IMR-90 (cell line): ENCODE data around the gene OSM. TPM values are rescaled to one million over a fixed set of nuclear protein-coding genes. Genes with fewer than 3 reads are reported as not detected.

Experiments used
- ATAC-seq: fragments of 200-7000 bp; cut with Tn5 transposase; 2 replicates; pipeline ENCODE4 v1.9.1; 2020; ENCODE audit warnings: low read depth, mild to moderate bottlenecking, moderate library complexity
- BruUV-seq: library from RNA; stranded (reverse); fragments of 400-500 nt; replicated peaks from 2 replicates; lab custom pipeline; 2021; lab: Mats Ljungman, UMichigan
- CTCF ChIA-PET: fragments of 300-600 bp; formaldehyde crosslinking; extraction: SDS; loops from one replicate; lab custom pipeline; 2021; ENCODE audit warnings: antibody characterized with exemption; lab: Yijun Ruan, JAX
- POLR2A ChIA-PET: fragments of 300-600 bp; sonication (Branson Sonifier 250); formaldehyde crosslinking; loops from one replicate; lab custom pipeline; 2022; ENCODE audit warnings: antibody characterized with exemption; ENCODE audit not compliant: unreplicated experiment; lab: Charles Lee
- DNase-seq: peaks from one replicate; pipeline ENCODE4 v3.0.0; 2013
- H2AFZ ChIP-seq: replicated peaks from 2 replicates; pipeline ENCODE3; 2013; ENCODE audit warnings: low read length, mild to moderate bottlenecking; ENCODE audit not compliant: poor library complexity
- H2AK5ac ChIP-seq: 2 replicates; pipeline ENCODE4 v1.6.1; 2013; ENCODE audit warnings: low read depth, low read length, inconsistent platforms
- H2AK9ac ChIP-seq: replicated peaks from 2 replicates; pipeline ENCODE3; 2013; ENCODE audit warnings: mild to moderate bottlenecking, low read depth, low read length, moderate library complexity; ENCODE audit not compliant: poor library complexity
- H2BK120ac ChIP-seq: 2 replicates; pipeline ENCODE4 v1.6.1; 2013; ENCODE audit warnings: low read depth, low read length, inconsistent platforms
- H2BK15ac ChIP-seq: 3 replicates; pipeline ENCODE4 v1.6.1; 2013; ENCODE audit warnings: low read depth, low read length, inconsistent platforms
- H2BK20ac ChIP-seq: 2 replicates; pipeline ENCODE4 v1.6.1; 2013; ENCODE audit warnings: low read depth, mild to moderate bottlenecking, inconsistent platforms, low read length, moderate library complexity
- H2BK5ac ChIP-seq: 2 replicates; pipeline ENCODE4 v1.6.1; 2013; ENCODE audit warnings: mild to moderate bottlenecking, low read depth, low read length, inconsistent platforms; ENCODE audit not compliant: poor library complexity, severe bottlenecking
- H3K14ac ChIP-seq: replicated peaks from 2 replicates; pipeline ENCODE4 v1.6.1; 2013; ENCODE audit warnings: low read depth, low read length, inconsistent platforms
- H3K18ac ChIP-seq: 2 replicates; pipeline ENCODE4 v1.6.1; 2013; ENCODE audit warnings: low read depth, low read length, control low read depth
- H3K23ac ChIP-seq: 2 replicates; pipeline ENCODE4 v1.6.1; 2013; ENCODE audit warnings: low read depth, low read length, inconsistent platforms
- H3K27ac ChIP-seq: 2 replicates; pipeline ENCODE4 v1.5.1; 2013; ENCODE audit warnings: mild to moderate bottlenecking, control low read depth, low read length; ENCODE audit not compliant: insufficient read depth
- H3K27me3 ChIP-seq: 2 replicates; pipeline ENCODE4 v1.6.1; 2013; ENCODE audit warnings: low read length; ENCODE audit not compliant: control insufficient read depth, insufficient read depth
- H3K36me3 ChIP-seq: 2 replicates; pipeline ENCODE4 v1.6.1; 2013; ENCODE audit warnings: low read length, mixed read lengths; ENCODE audit not compliant: control insufficient read depth, insufficient read depth
- H3K4ac ChIP-seq: 2 replicates; pipeline ENCODE4 v1.6.1; 2013; ENCODE audit warnings: low read depth, low read length, inconsistent platforms
- H3K4me1 ChIP-seq: 2 replicates; pipeline ENCODE4 v1.6.1; 2013; ENCODE audit warnings: low read length, mixed read lengths; ENCODE audit not compliant: control insufficient read depth, insufficient read depth
- H3K4me2 ChIP-seq: 2 replicates; pipeline ENCODE4 v1.6.1; 2013; ENCODE audit warnings: low read depth, mild to moderate bottlenecking, control low read depth, low read length, moderate library complexity
- H3K4me3 ChIP-seq: 2 replicates; pipeline ENCODE4 v1.5.1; 2013; ENCODE audit warnings: low read depth, mild to moderate bottlenecking, control low read depth, low read length, moderate library complexity; ENCODE audit not compliant: insufficient read depth
- H3K56ac ChIP-seq: 2 replicates; pipeline ENCODE4 v1.6.1; 2013; ENCODE audit warnings: low read length, inconsistent platforms; ENCODE audit not compliant: insufficient read depth; ENCODE audit errors: extremely low read depth
- H3K79me1 ChIP-seq, 2 experiments: 2 replicates each; pipeline ENCODE4 v1.6.1; 2013; ENCODE audit warnings: low read length in 2 of 2, inconsistent platforms in 1 of 2, low read depth in 1 of 2
- H3K9ac ChIP-seq: 2 replicates; pipeline ENCODE4 v1.6.1; 2013; ENCODE audit warnings: low read depth, low read length, control low read depth
- H3K9me1 ChIP-seq: 2 replicates; pipeline ENCODE4 v1.6.1; 2013; ENCODE audit warnings: low read length, inconsistent platforms; ENCODE audit not compliant: insufficient read depth
- H3K9me3 ChIP-seq: 2 replicates; pipeline ENCODE4 v1.6.1; 2013; ENCODE audit warnings: low read length; ENCODE audit not compliant: control insufficient read depth, insufficient read depth
- H4K20me1 ChIP-seq: 2 replicates; pipeline ENCODE4 v1.6.1; 2013; ENCODE audit warnings: low read length, inconsistent platforms; ENCODE audit not compliant: insufficient read depth
- H4K5ac ChIP-seq: 2 replicates; pipeline ENCODE4 v1.6.1; 2013; ENCODE audit warnings: mild to moderate bottlenecking, low read depth, low read length, control low read depth
- H4K8ac ChIP-seq, 2 experiments: 2 replicates each; pipeline ENCODE4 v1.6.1; 2013; ENCODE audit warnings: low read depth in 2 of 2, low read length in 2 of 2, control low read depth in 1 of 2, inconsistent platforms in 1 of 2
- H4K91ac ChIP-seq: 2 replicates; pipeline ENCODE4 v1.6.1; 2013; ENCODE audit warnings: low read depth, low read length, inconsistent platforms; ENCODE audit not compliant: insufficient read depth
- CEBPB ChIP-seq: IDR thresholded peaks from 2 replicates; pipeline ENCODE4 v1.6.1; 2012; ENCODE audit warnings: low read depth, low read length, improper control_type of control experiment
- CHD1 ChIP-seq: IDR thresholded peaks from 2 replicates; pipeline ENCODE4 v1.6.1; 2012; ENCODE audit warnings: low read depth, low read length, improper control_type of control experiment
- CTCF ChIP-seq: conservative IDR thresholded peaks from 2 replicates; pipeline ENCODE4 v1.5.1; 2012; ENCODE audit warnings: mild to moderate bottlenecking, low read depth, low read length, improper control_type of control experiment
- FOS ChIP-seq: fragments of 150-350 bp; IDR thresholded peaks from 2 replicates; pipeline ENCODE4 v1.6.1; 2016; ENCODE audit warnings: low read depth, low read length
- MAFK ChIP-seq: IDR thresholded peaks from 2 replicates; pipeline ENCODE4 v1.6.1; 2012; ENCODE audit warnings: low read depth, low read length, improper control_type of control experiment
- MAZ ChIP-seq: IDR thresholded peaks from 2 replicates; pipeline ENCODE4 v1.6.1; 2012; ENCODE audit warnings: low read depth, mild to moderate bottlenecking, low read length, improper control_type of control experiment, moderate library complexity, borderline replicate concordance
- MXI1 ChIP-seq: IDR thresholded peaks from 2 replicates; pipeline ENCODE4 v1.6.1; 2012; ENCODE audit warnings: low read depth, mild to moderate bottlenecking, low read length, moderate library complexity, borderline replicate concordance
- POLR2A ChIP-seq: IDR thresholded peaks from 2 replicates; pipeline ENCODE4 v1.6.1; 2012; ENCODE audit warnings: mild to moderate bottlenecking, low read depth, low read length
- WGBS, 2 experiments: methylation state at CpG; one replicate each; pipeline versions ENCODE4 v1.1.5 to v1.1.7; 2013; ENCODE audit warnings: missing lambda C conversion rate in 2 of 2; ENCODE audit not compliant: insufficient read length in 1 of 2; ENCODE audit errors: extremely low coverage in 2 of 2; 5-methylcytosine and 5-hydroxymethylcytosine counted together
- dilution Hi-C: fragments of 300-500 bp; cut with HindIII; formaldehyde crosslinking; loops from one replicate; pipeline ENCODE4 v1.14.3; 2018; ENCODE audit warnings: low sequenced_read_pairs; ENCODE audit not compliant: unreplicated experiment
- in situ Hi-C: fragments of 300-500 bp; cut with MboI; formaldehyde crosslinking; loops from 3 replicates; pipeline ENCODE4 v1.14.3; 2019; ENCODE audit warnings: low sequenced_read_pairs, inconsistent platforms, mixed read lengths
- intact Hi-C: fragments of 100-400 bp; cut with micrococcal nuclease; formaldehyde crosslinking; loops from 2 replicates; pipeline ENCODE4 v1.10.0; 2022
- polyA plus RNA-seq, 3 experiments: library from polyadenylated mRNA; depleted of rRNA; stranded (reverse); fragments of >200 nt; gene quantifications; 2 replicates each; pipeline ENCODE4 v1.2.3, GENCODE V29; 2012; ENCODE audit warnings: low replicate concordance in 1 of 3
- total RNA-seq: library from RNA; depleted of rRNA; stranded (reverse); fragments of >200 nt; gene quantifications from 2 replicates; pipeline ENCODE4 v1.2.3, GENCODE V29; 2012

OSM gene
- total and polyA plus RNA-seq, 2 of the 4 experiments (the other 2 are of a cell fraction), result not detected

- peak within 1 kb of the TSS; percentile 100 for H3K18ac ChIP-seq
- H2BK120ac ChIP-seq, result peak within 1 kb of the TSS; percentile 99
- peak within 1 kb of the TSS; percentile 89 for H2AFZ ChIP-seq
- peak within 1 kb of the TSS; percentile 94 to 96 for H4K8ac ChIP-seq
- peak within 1 kb of the TSS; percentile 99 for H4K91ac ChIP-seq
- H3K56ac ChIP-seq, result peak within 1 kb of the TSS; percentile 87
- H2BK20ac ChIP-seq, result peak within 1 kb of the TSS; percentile 84
- H3K27ac ChIP-seq, result peak within 1 kb of the TSS; percentile 100
- CTCF ChIA-PET, result no interaction called here
- intact Hi-C loops (loop anchor here (2.0 to 5.0 kb wide), 2 partner anchors 41 to 89 kb away; no protein-coding TSS in a partner anchor), dilution Hi-C loops (no loop called here), in situ Hi-C loops (no loop called here)
- peak; percentile 98 for TF ChIP-seq POLR2A
- TF ChIP-seq MXI1, result peak; percentile 65; the same call in 1 of the 2 replicates
- TF ChIP-seq CEBPB, result peak; percentile 46; the same call in 1 of the 2 replicates
- TF ChIP-seq CHD1, result peak; percentile 98
- TF ChIP-seq MAZ, result peak; percentile 59; the same call in 1 of the 2 replicates
- TF ChIP-seq CTCF, result 0 out of 2 replicates have a peak, but pooled peaks have one; percentile 12
- no peak for TF ChIP-seq MAFK
- TF ChIP-seq FOS, result no peak
- BruUV-seq, result TSS peak; percentile 84
- DNase-seq (peak; percentile 86), ATAC-seq (peak; percentile 6)
- peaks cover 65% of the 10 kb centered on the region for H3K4me1 ChIP-seq
- H3K4ac ChIP-seq, result peak within 1 kb of the TSS; percentile 100
- H2AK9ac ChIP-seq, result peak within 1 kb of the TSS; percentile 96
- H3K9ac ChIP-seq, result peak within 1 kb of the TSS; percentile 100
- H3K23ac ChIP-seq, result peak within 1 kb of the TSS; percentile 99
- H2BK15ac ChIP-seq, result peak within 1 kb of the TSS; percentile 100
- H3K4me3 ChIP-seq, result peak within 1 kb of the TSS; percentile 87
- peaks cover 39% of the 10 kb centered on the region for H3K36me3 ChIP-seq
- H4K20me1 ChIP-seq, result no peaks in the 10 kb centered on the region
- no peaks in the 10 kb centered on the region for H3K27me3 ChIP-seq
- 0% methylated on average over 34 of the region's 64 CpGs; no CpG with 5 or more reads in 1 of the 2 experiments for WGBS, 2 experiments
- POLR2A ChIA-PET, result interaction anchor here (0.6 to 1.1 kb wide), 4 partner anchors 34 to 65 kb away, joined by 3 to 4 read pairs (median 4); no protein-coding TSS in a partner anchor
- peaks cover 37 to 56% of the 10 kb centered on the region in 2 experiments for H3K79me1 ChIP-seq
- peak within 1 kb of the TSS; percentile 100 for H2AK5ac ChIP-seq
- peak within 1 kb of the TSS; percentile 94 for H2BK5ac ChIP-seq
- peak within 1 kb of the TSS; percentile 98 for H3K14ac ChIP-seq
- peak within 1 kb of the TSS; percentile 94 for H3K4me2 ChIP-seq
- peaks cover 25% of the 10 kb centered on the region for H3K9me1 ChIP-seq
- no peaks in the 10 kb centered on the region for H3K9me3 ChIP-seq
- peak within 1 kb of the TSS; percentile 100 for H4K5ac ChIP-seq
These were observed 20.5 kb downstream of the OSM start, which contains the start of gene LIF for GRCh38 chr22:30245985-30246813. LIF (minus strand) TSS chr22:30246759; CDS start chr22:30246695, 64 bp downstream.
